Measurements from ENCODE around the gene DLG2.
A peak's percentile ranks its signal among the peaks of the same experiment; 100 is the strongest.

DNA sequence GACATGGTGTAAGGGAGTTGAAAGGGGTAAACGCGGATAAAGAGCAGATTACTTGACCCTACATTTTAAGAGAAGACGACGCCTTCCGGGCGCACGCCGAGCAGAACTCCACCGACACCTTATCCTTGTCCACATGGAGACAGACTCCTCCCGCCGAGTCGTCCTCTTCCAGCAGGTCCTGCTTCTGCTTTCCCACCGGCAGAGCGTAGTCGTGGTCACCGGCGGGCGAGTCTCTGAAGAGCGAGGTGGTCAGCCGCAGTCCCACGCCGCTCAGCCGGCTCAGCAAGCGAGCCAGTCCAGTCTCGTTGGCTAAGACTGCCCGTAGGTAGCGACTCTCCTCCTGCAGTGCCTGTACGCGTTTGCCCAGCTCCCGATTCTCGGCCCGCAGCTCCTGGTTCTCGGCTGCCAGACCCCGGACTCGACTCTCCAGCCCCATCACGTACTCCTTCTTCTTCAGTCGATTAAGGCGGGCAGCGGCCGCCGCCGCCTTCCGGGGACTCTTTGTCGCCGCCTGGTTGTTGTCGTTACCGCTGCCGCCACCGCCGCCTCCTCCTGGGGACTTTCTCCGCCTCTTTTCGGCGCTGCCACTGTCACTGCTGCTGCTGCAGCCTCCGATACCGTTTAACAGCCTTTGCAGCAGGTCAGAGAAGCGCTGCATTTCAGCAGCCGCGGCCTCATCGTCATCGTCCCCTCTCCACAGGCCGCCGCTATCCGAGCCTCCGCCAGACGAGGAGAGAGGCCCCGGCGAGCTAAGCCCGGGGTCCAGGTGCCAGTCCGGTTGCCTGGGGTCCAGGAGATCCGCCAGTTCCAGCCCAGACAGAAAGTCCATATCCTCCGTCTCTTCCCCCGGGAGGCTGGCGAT is 36.8 kb upstream of the DLG2 start:
- TF ChIP-seq, protein P1, sequence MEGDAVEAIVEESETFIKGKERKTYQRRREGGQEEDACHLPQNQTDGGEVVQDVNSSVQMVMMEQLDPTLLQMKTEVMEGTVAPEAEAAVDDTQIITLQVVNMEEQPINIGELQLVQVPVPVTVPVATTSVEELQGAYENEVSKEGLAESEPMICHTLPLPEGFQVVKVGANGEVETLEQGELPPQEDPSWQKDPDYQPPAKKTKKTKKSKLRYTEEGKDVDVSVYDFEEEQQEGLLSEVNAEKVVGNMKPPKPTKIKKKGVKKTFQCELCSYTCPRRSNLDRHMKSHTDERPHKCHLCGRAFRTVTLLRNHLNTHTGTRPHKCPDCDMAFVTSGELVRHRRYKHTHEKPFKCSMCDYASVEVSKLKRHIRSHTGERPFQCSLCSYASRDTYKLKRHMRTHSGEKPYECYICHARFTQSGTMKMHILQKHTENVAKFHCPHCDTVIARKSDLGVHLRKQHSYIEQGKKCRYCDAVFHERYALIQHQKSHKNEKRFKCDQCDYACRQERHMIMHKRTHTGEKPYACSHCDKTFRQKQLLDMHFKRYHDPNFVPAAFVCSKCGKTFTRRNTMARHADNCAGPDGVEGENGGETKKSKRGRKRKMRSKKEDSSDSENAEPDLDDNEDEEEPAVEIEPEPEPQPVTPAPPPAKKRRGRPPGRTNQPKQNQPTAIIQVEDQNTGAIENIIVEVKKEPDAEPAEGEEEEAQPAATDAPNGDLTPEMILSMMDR (IDR thresholded peaks at IDR 0.05; ENCODE audit: low read depth, low read length): peak; percentile 55
- TF ChIP-seq EZH2phosphoT487 (IDR thresholded peaks at IDR 0.05; ENCODE audit: low read depth): no peak
